HG03469 (cell line): ENCODE results near the gene UBE3D.
"Not testable (repeated sequence)": the region's sequence is repeated elsewhere in the genome, so short reads cannot be mapped to it uniquely, and the experiment has no call there.

Source experiments
- ATAC-seq: cut with Tn5 transposase; IDR thresholded peaks from one replicate; pipeline ENCODE4 v1.9.1; 2021; ENCODE audit warnings: mild to moderate bottlenecking, moderate library complexity, moderate number of reproducible peaks; ENCODE audit not compliant: unreplicated experiment

Gene UBE3D

DNA sequence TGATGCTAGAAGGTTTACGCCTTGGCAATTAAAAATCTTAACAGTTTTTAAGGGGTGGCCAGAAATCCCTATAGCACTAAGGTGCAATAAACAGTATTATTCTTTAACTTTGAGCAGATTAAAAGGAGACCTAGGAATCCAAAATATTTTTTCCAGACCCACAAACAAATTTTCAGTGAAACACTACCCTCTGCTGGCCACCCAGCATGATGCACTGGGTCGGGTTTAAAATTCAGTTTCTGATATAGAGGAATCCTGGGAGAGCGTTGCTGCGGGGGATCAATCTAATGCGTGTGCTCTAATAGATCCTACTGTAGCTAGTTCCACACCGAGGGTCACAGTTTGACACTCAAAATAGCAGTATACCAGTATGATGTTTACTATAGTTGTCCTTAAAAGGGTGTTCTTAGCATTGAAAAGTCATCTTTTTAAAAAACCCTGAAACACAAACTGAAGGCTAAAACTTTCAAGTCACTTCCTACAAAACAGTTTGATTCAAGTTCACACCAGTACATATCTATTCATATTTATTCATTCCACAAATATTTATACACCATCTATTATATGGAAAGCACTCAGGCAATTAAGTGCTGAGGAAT is 10.2 kb downstream of the UBE3D start:
- ATAC-seq: no peak

DNA sequence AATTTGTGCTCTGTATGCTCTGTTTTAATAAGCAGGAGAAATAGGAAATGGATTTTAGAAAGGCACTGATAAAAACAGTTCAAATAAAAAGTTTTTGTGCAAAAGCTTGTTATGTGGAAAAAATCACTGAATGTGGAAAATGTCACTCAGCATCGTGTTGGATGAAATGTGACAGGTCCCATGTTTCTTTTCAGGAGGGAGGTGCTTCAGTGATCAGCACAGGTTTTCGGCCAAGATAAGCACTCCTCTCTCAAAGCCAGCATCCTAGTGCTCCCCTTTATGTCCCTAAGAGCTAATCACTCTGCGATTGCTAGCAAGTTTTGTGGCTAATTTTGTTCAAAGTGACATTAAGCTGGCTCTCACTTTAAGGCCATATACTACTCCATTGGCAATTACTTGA is 12.0 kb downstream of the UBE3D start:
- no peak for ATAC-seq

DNA sequence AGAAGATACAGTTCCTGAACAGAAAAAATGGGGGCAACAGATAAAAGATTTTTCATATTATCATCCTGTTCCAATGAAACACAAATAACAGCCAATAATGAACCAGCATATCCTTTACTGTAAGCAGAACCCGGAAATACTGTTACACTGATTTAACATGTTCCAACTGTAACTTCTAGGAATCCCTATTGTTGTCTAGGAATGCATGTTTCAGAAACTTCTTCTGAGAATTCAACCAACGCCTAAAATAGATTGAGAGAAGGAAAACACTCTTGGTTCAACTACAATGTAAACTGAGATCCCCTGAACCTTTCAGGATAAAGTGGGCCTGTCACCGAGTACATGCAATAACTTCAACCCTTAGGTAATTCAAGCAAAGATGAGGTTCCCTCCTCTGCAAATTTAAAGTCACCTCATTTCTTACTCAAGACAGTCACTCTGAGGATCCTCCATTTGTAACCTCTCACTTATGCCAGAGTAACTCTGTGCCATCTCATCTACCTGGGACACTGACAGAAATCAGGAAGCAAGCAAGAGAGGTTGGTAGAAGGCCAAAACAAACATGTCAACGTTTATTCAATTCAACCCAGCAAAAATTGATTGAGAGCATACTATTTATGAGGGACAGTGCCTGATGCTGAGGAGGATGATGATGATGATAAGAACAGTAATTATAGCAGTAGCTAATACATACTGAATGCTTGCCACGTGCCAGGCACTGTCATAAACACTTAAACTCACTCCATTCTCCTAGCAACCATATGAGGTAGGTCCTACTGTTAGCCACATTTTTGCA is 14.1 kb downstream of the UBE3D start:
- no peak for ATAC-seq

DNA sequence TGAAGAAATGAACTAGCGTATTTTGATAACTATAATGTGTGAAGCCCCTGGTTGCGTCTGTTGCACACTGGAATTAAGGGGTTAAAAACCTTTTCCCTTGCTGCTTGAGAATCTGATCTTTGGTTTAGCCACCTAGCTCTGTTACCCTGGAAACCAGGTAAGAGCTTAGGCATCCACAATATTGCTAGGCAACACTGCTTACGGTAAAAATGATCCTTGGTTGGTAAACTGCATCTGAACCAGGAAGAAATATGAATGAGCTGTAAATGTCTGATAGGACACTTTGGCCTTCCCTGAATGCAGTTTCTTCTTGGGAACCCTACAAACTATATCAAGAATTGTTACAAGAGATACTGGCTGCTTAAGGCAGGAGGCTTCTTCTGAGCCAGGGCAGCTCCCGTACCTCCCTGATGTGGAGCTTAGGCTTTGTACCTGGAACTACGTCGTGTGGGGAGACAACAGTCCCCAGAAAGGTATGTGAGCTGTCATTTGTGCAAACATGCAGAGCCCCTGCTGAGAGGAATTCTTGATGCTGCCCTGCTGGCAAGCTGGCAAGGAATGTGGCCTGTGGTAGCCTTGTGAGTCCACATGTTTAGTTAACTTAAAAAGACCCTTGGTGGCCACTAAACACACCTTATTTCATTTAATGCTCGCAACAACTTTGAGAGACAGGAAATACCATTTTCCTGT is 18.4 kb downstream of the UBE3D start:
- ATAC-seq: no peak

DNA sequence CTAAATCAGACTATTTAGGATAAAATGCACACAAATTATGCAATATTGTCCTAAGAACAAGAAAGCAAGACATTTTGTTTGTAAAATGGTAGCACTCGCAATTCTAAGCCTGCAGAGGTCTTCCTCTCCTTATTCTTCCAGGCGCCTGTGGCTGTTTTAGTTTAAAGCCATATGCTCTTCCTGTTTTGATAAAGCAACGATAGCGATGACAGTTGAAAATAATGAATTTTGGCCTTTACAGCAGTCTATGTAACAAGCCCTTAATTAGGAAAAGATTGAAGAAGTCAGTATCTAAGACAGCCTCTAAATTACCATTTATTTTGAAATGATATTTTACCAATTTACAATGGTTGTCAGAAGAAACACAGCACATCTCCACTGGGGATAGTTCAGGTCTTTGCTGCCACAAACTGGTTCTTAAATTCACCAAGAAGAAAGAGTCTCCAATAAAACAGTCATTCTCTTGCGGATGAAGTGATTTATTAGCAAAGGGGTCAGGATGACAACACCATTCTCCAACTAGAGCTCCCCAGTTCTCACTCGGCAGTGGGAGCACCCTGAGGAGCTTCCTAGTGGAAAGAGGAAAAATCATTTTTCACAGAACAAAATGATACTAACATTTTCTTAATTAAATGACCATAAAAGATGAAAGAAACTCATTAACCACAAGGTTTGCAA is 21.4 kb downstream of the UBE3D start:
- ATAC-seq: no peak

- ATAC-seq: no peak
Observed at GRCh38 chr6:83042467-83043053, 23.1 kb downstream of the UBE3D start.

GRCh38 chr6:83038246-83038645 is 27.4 kb downstream of the UBE3D start:
- no peak for ATAC-seq

DNA sequence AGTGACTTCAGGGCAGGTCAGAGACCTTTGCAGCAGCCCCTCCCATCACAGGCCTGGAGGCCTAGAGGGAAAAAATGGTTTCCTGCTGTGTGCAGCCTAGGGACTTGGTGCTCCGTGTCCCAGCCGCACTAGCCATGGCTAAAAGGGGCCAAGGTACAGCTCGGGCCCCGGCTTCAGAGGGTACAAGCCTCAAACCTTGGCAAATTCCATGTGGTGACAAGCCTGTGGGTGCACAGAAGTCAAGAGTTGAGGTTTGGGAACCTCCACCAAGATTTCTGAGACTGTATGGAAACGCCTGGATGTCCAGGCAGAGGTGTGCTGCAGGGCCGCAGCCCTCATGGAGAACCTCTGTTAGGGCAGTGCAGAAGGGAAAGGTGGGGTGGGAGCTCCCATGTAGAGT is 34.0 kb downstream of the UBE3D start:
- no peak for ATAC-seq

- ATAC-seq: no peak
Observed at GRCh38 chr6:83019741-83020140, 45.9 kb downstream of the UBE3D start.

- ATAC-seq: not testable (repeated sequence)
Observed at GRCh38 chr6:83011131-83011530, 54.5 kb downstream of the UBE3D start.

DNA sequence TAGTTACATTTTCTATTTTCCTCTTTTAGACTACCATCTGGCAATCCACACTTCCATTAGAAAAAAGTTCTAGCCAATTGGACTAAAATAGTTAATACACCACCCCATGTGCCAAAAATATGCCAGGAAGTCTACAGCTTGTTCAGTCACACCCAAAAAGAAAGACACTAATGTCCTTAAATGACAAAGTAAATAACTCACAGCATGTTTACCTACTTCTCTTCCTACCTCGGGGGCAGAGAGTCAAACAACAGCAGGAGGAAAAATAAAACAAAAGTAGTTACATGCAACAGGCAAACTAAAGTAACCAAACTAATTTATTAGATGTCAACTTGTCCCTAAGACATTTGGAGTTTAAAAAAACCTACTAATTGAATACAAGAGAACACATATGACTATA is 57.0 kb downstream of the UBE3D start:
- ATAC-seq: no peak

DNA sequence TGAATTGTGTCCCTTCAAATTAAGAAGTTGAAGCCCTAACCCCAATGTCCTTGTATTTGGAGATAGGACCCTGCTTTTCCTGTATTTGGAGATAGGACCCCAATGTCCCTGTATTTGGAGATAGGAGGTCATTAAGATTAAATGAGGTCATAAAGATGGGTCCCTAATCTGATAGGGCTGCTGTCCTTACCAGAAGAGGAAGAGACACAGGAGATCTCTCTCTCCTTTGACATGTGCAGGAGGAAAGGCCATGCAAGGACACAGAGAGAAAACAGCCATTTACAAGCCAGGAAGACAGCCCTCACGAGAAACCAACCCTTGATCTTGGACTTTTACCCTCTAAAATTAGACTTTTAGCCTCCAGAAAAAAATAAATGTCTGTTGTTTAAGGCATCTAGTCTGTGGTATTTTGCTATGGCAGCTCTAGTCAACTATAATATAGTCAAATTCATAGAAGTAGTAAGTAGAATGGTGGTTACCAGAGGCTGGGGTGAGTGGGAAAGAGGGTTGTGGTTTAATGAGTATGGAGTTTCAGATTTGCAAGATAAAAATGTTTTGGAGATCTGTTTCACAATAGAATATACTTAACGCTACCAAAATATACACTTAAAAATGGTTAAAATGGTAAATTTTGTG is 59.3 kb downstream of the UBE3D start:
- ATAC-seq: no peak

GRCh38 chr6:82996156-82996555 is 69.5 kb downstream of the UBE3D start:
- ATAC-seq: no peak

- no peak for ATAC-seq
Observed at GRCh38 chr6:82995066-82995465, 70.6 kb downstream of the UBE3D start.

DNA sequence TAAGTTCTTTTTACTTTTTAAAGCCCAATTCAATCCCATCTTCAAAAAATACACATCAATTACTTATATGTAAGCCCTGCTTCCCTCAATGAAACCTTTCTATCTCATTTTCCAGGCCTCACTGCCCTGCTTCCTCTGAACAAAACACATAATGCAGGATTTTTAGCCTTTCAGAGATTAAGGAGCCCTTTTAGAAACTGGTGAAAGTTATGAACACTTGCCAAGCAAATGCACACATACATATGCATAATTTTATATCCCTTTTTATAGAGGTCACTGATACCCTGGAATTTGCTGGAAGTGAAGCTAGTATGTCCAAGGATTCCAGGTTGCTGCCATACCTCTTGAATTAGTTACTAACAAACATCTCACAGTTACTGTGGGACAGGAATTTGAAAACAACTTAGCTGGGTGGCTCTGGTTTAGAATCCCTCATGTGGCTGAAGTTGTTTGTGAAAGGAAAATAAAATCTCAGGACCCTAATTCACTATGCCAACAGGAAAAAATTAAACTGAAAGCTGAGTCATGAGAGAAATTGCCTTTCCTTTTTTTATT is 75.8 kb downstream of the UBE3D start:
- ATAC-seq: no peak

DNA sequence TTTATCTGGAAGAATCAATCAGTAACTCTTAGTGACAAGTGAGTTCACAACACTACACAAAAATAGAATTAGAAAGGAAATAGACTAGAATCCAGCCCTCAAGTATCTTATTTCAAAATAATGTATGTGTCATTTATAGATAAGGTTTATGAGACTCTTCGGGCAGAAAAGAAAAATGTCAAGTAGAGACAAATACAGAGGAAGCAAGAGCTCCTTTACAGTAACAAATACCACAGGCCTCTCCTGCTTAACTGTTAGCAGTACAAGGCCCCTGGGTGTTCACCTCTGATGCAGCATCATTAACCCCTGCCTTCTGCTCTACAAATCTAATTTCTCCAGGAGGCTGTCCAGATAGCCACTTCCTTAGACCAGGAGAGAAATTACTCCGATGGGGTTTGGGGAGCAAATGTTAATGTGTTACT is 76.7 kb downstream of the UBE3D start:
- no peak for ATAC-seq

DNA sequence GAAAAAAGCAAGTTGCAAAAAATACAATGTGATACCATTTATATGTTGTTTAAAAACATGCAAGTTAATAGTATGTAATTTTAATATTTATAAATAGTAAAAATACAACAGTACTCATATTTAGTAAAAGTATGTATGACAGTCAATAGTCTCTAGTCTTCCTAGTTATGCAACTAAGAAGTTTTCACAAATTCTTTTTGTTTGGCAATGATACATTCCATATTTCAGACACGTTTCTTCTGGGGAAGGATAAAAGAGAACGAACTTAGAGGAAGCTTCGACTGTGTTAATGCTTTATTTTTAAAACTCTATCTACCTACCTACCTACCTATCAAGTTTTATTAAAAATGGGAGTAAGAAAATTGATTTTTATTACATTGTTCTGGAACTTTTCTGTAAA is 77.7 kb downstream of the UBE3D start:
- no peak for ATAC-seq

- ATAC-seq: no peak
Observed at GRCh38 chr6:82987416-82987815, 78.2 kb downstream of the UBE3D start.

- no peak for ATAC-seq
Observed at GRCh38 chr6:82984720-82985119, 80.9 kb downstream of the UBE3D start.

GRCh38 chr6:82980086-82980485 is 85.6 kb downstream of the UBE3D start:
- ATAC-seq: no peak
